ENCODE measurements around the gene SBK1.

DNA sequence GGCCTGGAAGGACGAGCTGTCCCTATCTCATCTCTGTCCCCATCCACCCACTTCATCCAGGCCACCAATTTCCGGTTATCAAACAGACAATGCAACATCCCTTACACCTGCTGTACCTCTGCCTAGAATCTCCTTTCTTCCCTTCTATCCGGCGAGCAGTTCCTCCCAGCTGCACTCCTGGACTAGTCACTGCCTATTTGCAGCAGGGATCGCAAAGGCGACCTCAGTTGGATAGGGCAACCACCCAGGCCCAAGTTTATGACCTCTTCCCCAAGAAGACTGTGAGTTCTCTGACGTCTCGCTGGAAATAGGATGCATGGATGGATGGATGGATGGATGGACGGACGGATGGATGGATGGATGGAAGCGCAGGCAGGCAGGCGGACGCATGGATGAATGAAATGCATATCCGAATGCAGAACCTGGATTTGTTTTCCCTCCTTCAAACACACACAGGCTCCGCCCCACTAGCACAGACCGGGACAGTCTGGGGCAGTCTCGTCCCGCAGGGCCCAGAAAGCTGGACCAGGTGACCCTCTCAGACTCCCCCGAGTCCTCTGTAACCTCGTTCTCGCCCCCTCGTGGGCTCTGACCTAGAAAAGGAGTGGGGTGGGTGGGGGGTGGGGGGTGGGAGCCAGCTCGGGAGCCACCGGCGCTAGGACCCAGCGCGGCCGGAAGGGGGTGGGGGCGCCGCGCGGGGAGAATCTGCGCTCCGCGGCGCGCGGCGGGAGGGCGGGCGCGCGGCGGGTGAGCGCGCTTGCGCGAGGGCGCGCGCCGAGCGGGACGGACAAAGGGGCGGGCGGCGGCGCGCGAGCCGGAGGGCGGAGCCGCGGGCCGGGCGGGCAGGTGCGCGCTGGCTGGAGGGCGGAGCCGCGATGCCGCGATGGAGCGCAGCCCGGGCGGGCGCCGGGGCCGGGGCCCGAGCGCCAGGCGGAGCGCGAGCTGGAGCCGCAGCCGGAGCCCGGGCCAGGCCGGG is at the start of gene SBK1:
- TF ChIP-seq, protein P1, sequence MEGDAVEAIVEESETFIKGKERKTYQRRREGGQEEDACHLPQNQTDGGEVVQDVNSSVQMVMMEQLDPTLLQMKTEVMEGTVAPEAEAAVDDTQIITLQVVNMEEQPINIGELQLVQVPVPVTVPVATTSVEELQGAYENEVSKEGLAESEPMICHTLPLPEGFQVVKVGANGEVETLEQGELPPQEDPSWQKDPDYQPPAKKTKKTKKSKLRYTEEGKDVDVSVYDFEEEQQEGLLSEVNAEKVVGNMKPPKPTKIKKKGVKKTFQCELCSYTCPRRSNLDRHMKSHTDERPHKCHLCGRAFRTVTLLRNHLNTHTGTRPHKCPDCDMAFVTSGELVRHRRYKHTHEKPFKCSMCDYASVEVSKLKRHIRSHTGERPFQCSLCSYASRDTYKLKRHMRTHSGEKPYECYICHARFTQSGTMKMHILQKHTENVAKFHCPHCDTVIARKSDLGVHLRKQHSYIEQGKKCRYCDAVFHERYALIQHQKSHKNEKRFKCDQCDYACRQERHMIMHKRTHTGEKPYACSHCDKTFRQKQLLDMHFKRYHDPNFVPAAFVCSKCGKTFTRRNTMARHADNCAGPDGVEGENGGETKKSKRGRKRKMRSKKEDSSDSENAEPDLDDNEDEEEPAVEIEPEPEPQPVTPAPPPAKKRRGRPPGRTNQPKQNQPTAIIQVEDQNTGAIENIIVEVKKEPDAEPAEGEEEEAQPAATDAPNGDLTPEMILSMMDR (IDR thresholded peaks at IDR 0.05; ENCODE audit: borderline replicate concordance, extremely low read depth, low read length, poor library complexity, severe bottlenecking): no peak
- no peak for TF ChIP-seq EZH2 (IDR thresholded peaks at IDR 0.05; ENCODE audit: borderline replicate concordance, low read depth, low read length, severe bottlenecking)

All from DND-41 (cell line).